RWPE2 (cell line): ENCODE data around the gene NDUFA6.
A peak's percentile ranks its signal among the peaks of the same experiment; 100 is the strongest.

Source experiments
- ATAC-seq: fragments of 200-7000 bp; cut with Tn5 transposase; 3 replicates; pipeline ENCODE4 v1.9.1; 2021; ENCODE audit warnings: low read depth
- DNase-seq: peaks from one replicate; pipeline ENCODE4 v3.0.0-alpha.2; 2020; ENCODE audit warnings: low spot score
- H3K27ac ChIP-seq: fragments of 450-650 bp; 2 replicates; pipeline ENCODE4 v1.5.1; 2017; ENCODE audit warnings: mild to moderate bottlenecking; ENCODE audit not compliant: poor library complexity, severe bottlenecking
- H3K27me3 ChIP-seq: fragments of 250-450 bp; sonication (Bioruptor Pico); 2 replicates; pipeline ENCODE4 v1.5.1; 2021; ENCODE audit warnings: mild to moderate bottlenecking, moderate library complexity; ENCODE audit not compliant: insufficient read depth, poor library complexity, severe bottlenecking
- H3K36me3 ChIP-seq: fragments of 250-450 bp; sonication (Bioruptor Pico); 2 replicates; pipeline ENCODE4 v1.5.1; 2020; ENCODE audit warnings: low read depth, mild to moderate bottlenecking, moderate library complexity
- H3K4me1 ChIP-seq: fragments of 250-450 bp; sonication (Bioruptor Pico); 2 replicates; pipeline ENCODE4 v1.5.1; 2021; ENCODE audit warnings: mild to moderate bottlenecking, moderate library complexity; ENCODE audit not compliant: insufficient read depth, poor library complexity, severe bottlenecking
- H3K4me3 ChIP-seq: fragments of 250-450 bp; sonication (Bioruptor Pico); 2 replicates; pipeline ENCODE4 v1.5.1; 2021; ENCODE audit warnings: mild to moderate bottlenecking, moderate library complexity; ENCODE audit not compliant: severe bottlenecking
- H3K9me3 ChIP-seq: fragments of 250-450 bp; sonication (Bioruptor Pico); 2 replicates; pipeline ENCODE4 v1.5.1; 2021; ENCODE audit warnings: mild to moderate bottlenecking, moderate library complexity; ENCODE audit not compliant: severe bottlenecking
- CTCF ChIP-seq: fragments of 450-650 bp; IDR thresholded peaks from one replicate; pipeline ENCODE4 v1.5.1; 2017; ENCODE audit warnings: mild to moderate bottlenecking, moderate library complexity; ENCODE audit not compliant: poor library complexity, severe bottlenecking

NDUFA6 gene

GRCh38 chr22:42086051-42086450 lies 4.5 kb downstream of the NDUFA6 start:
- no peak for TF ChIP-seq CTCF
- DNase-seq = no peak
- Histone ChIP-seq H3K4me3 (no peak overlapping the region), H3K36me3 (peaks cover 52% of the 10 kb centered on the region), H3K27me3 (no peaks in the 10 kb centered on the region), H3K9me3 (no peaks in the 10 kb centered on the region), H3K4me1 (no peaks in the 10 kb centered on the region), H3K27ac (no peak overlapping the region)
- ATAC-seq = no peak

DNA sequence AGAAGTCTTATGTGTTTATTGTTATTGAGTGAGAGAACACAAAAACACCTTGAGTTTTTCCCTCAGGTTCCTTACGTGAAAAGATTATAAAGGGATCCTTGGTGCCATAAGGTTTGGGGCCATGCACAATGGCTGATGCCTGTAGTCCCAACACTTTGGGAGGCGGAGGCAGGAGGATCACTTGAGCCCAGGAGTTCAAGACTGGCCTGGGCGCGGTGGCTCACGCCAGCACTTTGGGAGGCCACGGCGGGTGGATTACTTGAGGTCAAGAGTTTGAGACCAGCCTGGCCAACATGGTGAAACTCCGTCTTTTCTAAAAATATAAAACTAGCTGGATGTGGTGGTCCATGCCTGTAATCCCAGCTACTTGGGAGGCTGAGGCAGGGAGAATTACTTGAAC lies 5.7 kb downstream of the NDUFA6 start:
- Histone ChIP-seq H3K9me3 (no peaks in the 10 kb centered on the region), H3K4me1 (no peaks in the 10 kb centered on the region), H3K27me3 (no peaks in the 10 kb centered on the region), H3K27ac (no peak overlapping the region), H3K4me3 (no peak overlapping the region), H3K36me3 (peaks cover 52% of the 10 kb centered on the region)
- no peak for TF ChIP-seq CTCF
- DNase-seq (no peak), ATAC-seq (no peak)

- no peak for DNase-seq
- no peak for TF ChIP-seq CTCF
- Histone ChIP-seq H3K9me3 (no peaks in the 10 kb centered on the region), H3K4me3 (no peak overlapping the region), H3K27ac (no peak overlapping the region), H3K36me3 (peaks cover 45% of the 10 kb centered on the region), H3K27me3 (no peaks in the 10 kb centered on the region), H3K4me1 (no peaks in the 10 kb centered on the region)
- ATAC-seq = no peak
These were observed 7.5 kb downstream of the NDUFA6 start for GRCh38 chr22:42083119-42083518.

DNA sequence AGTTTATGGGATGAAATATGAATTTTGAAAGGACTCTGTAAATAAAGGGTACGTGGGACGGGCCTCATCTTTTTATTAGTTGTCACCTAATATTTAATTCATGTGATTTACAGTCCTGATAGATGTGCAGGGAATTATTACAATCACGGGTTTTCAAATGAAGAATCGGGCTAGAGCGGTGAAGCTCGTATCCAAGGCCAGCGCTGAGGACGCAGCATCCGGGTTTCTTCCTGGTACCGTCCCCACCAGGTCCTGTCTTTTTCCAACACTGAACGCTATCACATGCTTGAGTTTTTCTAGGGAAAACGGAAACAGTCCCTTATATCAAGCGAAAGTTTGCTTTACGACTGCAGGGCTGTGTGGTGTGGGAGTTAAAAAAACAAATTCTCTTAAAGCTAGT lies 10.3 kb downstream of the NDUFA6 start:
- peak overlapping the region; percentile 48 for H3K27ac ChIP-seq
- no peaks in the 10 kb centered on the region for H3K27me3 ChIP-seq
- no peak for TF ChIP-seq CTCF
- no peak for ATAC-seq
- no peaks in the 10 kb centered on the region for H3K4me1 ChIP-seq
- DNase-seq = no peak
- peaks cover 24% of the 10 kb centered on the region for H3K36me3 ChIP-seq
- peak overlapping the region; percentile 75 for H3K4me3 ChIP-seq
- no peaks in the 10 kb centered on the region for H3K9me3 ChIP-seq

GRCh38 chr22:42079319-42080251 lies 11.0 kb downstream of the NDUFA6 start, which contains the start of gene SMDT1:
Gene SMDT1 (plus strand): TSS chr22:42079700. CDS start chr22:42079769, 69 bp downstream.
- no peaks in the 10 kb centered on the region for H3K9me3 ChIP-seq
- no peak for TF ChIP-seq CTCF
- peak within 1 kb of the TSS; percentile 75 for H3K4me3 ChIP-seq
- H3K27ac ChIP-seq = peak within 1 kb of the TSS; percentile 48
- H3K27me3 ChIP-seq = no peaks in the 10 kb centered on the region
- H3K36me3 ChIP-seq = peaks cover 18% of the 10 kb centered on the region; the same call in 1 of the 2 replicates
- ATAC-seq = peak; percentile 94
- no peaks in the 10 kb centered on the region for H3K4me1 ChIP-seq
- DNase-seq = peak; percentile 97
